GM12878 (cell line): ENCODE data around the gene DIRAS1. TPM values are rescaled to one million over a fixed set of nuclear protein-coding genes. Genes with fewer than 3 reads are reported as not detected.

Source experiments
- ATAC-seq: fragments of 200-7000 bp; cut with Tn5 transposase; 3 replicates; pipeline ENCODE4 v1.9.1; 2020; ENCODE audit warnings: mild to moderate bottlenecking, moderate library complexity
- BruUV-seq: library from RNA; stranded (reverse); fragments of 400-500 nt; replicated peaks from 2 replicates; lab custom pipeline; 2021; lab: Mats Ljungman, UMichigan
- CTCF ChIA-PET: fragments of 300-600 bp; sonication (Branson Sonifier 250); formaldehyde crosslinking; extraction: SDS; loops from one replicate; lab custom pipeline; 2021; ENCODE audit warnings: inconsistent platforms; lab: Yijun Ruan, JAX
- POLR2A ChIA-PET: fragments of 350-600 bp; formaldehyde crosslinking; extraction: SDS; loops from one replicate; lab custom pipeline; 2021; ENCODE audit warnings: inconsistent platforms; lab: Charles Lee
- RAD21 ChIA-PET: fragments of 300-600 bp; sonication (Branson Sonifier 250); formaldehyde crosslinking; loops from one replicate; lab custom pipeline; 2023; ENCODE audit warnings: antibody characterized with exemption; ENCODE audit not compliant: unreplicated experiment; lab: Charles Lee
- SMC1A ChIA-PET: fragments of 300-600 bp; sonication (Branson Sonifier 250); formaldehyde crosslinking; loops from one replicate; lab custom pipeline; 2023; ENCODE audit not compliant: unreplicated experiment, uncharacterized antibody; lab: Charles Lee
- DNase-seq: peaks from one replicate; pipeline ENCODE4 v3.0.0-alpha.2; 2011; ENCODE audit warnings: low read depth, low spot score
- FAIRE-seq: peaks from 3 replicates; lab custom pipeline; 2011; peaks lifted over from hg19 to GRCh38; lab: Jason Lieb, UNC
- H2AFZ ChIP-seq: 2 replicates; pipeline ENCODE4 v1.6.0; 2011; ENCODE audit warnings: low read depth, low read length, control low read depth; ENCODE audit not compliant: control insufficient read depth
- H3K27ac ChIP-seq: 2 replicates; pipeline ENCODE4 v1.5.1; 2011; ENCODE audit warnings: control low read depth; ENCODE audit not compliant: control insufficient read depth, insufficient read depth
- H3K27me3 ChIP-seq, 2 experiments: replicated peaks in 1 of 2; 2 replicates each; pipeline versions ENCODE4 v1.6.0 to v1.6.1; 2011; ENCODE audit warnings: low read length in 1 of 2; ENCODE audit not compliant: control insufficient read depth in 2 of 2, insufficient read depth in 2 of 2
- H3K36me3 ChIP-seq, 2 experiments: 2 replicates each; pipeline ENCODE4 v1.5.1; 2011; ENCODE audit warnings: low read length in 1 of 2; ENCODE audit not compliant: control insufficient read depth in 2 of 2, insufficient read depth in 2 of 2
- H3K4me1 ChIP-seq: 2 replicates; pipeline ENCODE4 v1.6.1; 2011; ENCODE audit warnings: mild to moderate bottlenecking, low read length, moderate library complexity, mixed read lengths; ENCODE audit not compliant: control insufficient read depth, insufficient read depth
- H3K4me2 ChIP-seq: 2 replicates; pipeline ENCODE4 v1.6.0; 2011; ENCODE audit warnings: control low read depth; ENCODE audit not compliant: control insufficient read depth, insufficient read depth
- H3K4me3 ChIP-seq: fragments of 200-600 bp; sonication (generic); 2 replicates; pipeline ENCODE4 v1.5.1; 2016
- H3K79me2 ChIP-seq: 2 replicates; pipeline ENCODE4 v1.6.0; 2011; ENCODE audit warnings: low read length; ENCODE audit not compliant: control insufficient read depth, insufficient read depth
- H3K9ac ChIP-seq: 2 replicates; pipeline ENCODE4 v1.8.0; 2011; ENCODE audit warnings: low read length, control low read depth, mixed read lengths; ENCODE audit not compliant: control insufficient read depth, insufficient read depth
- H3K9me3 ChIP-seq: replicated peaks from 3 replicates; pipeline ENCODE4 v1.5.1; 2011; ENCODE audit warnings: mild to moderate bottlenecking, low read length; ENCODE audit not compliant: control insufficient read depth, insufficient read depth
- H4K20me1 ChIP-seq: 2 replicates; pipeline ENCODE4 v1.6.0; 2011; ENCODE audit not compliant: control insufficient read depth, insufficient read depth
- ATF2 ChIP-seq: IDR thresholded peaks from 2 replicates; pipeline ENCODE4 v1.6.1; 2012; ENCODE audit warnings: low read length, inconsistent platforms
- BCLAF1 ChIP-seq: fragments of 450-650 bp; IDR thresholded peaks from 2 replicates; pipeline ENCODE4 v1.6.1; 2017; ENCODE audit warnings: antibody characterized with exemption, mild to moderate bottlenecking, moderate library complexity
- BRCA1 ChIP-seq: IDR thresholded peaks from 2 replicates; pipeline ENCODE4 v1.6.1; 2011; ENCODE audit warnings: low read depth, low read length, improper control_type of control experiment
- E2F4 ChIP-seq: IDR thresholded peaks from 2 replicates; pipeline ENCODE4 v1.6.1; 2012; ENCODE audit warnings: low read depth, low read length, improper control_type of control experiment
- GABPA ChIP-seq: IDR thresholded peaks from 2 replicates; pipeline ENCODE4 v1.6.1; 2014; ENCODE audit warnings: antibody characterized with exemption, low read depth, mild to moderate bottlenecking, inconsistent platforms
- HDGF ChIP-seq: fragments of 450-650 bp; IDR thresholded peaks from 2 replicates; pipeline ENCODE4 v1.6.1; 2016; ENCODE audit warnings: antibody characterized with exemption
- IKZF2 ChIP-seq, 2 experiments: fragments of 450-650 bp; IDR thresholded peaks; 2 replicates each; pipeline ENCODE4 v1.6.1; 2017; ENCODE audit warnings: mild to moderate bottlenecking in 2 of 2, moderate library complexity in 2 of 2
- JUND ChIP-seq: IDR thresholded peaks from 2 replicates; pipeline ENCODE4 v1.6.1; 2012; ENCODE audit warnings: low read depth, mild to moderate bottlenecking, low read length, improper control_type of control experiment, moderate library complexity
- KAT2A ChIP-seq: conservative IDR thresholded peaks from 2 replicates; pipeline ENCODE4 v1.6.1; 2011; ENCODE audit warnings: low read depth, low read length; ENCODE audit not compliant: control insufficient read depth
- MYC ChIP-seq: IDR thresholded peaks from 2 replicates; pipeline ENCODE4 v1.6.1; 2011; ENCODE audit warnings: mild to moderate bottlenecking, low read length, moderate library complexity, inconsistent platforms; ENCODE audit not compliant: insufficient read depth, insufficient replicate concordance, insufficient read length, severe bottlenecking
- NFYA ChIP-seq: IDR thresholded peaks from 2 replicates; pipeline ENCODE4 v1.6.1; 2011; ENCODE audit warnings: low read depth, mild to moderate bottlenecking, low read length, improper control_type of control experiment, borderline replicate concordance
- NR2C2 ChIP-seq: IDR thresholded peaks from 2 replicates; pipeline ENCODE4 v1.6.1; 2011; ENCODE audit warnings: borderline replicate concordance, low read depth; ENCODE audit not compliant: control insufficient read depth, insufficient read length
- PAX8 ChIP-seq: fragments of 450-650 bp; IDR thresholded peaks from 2 replicates; pipeline ENCODE4 v1.6.1; 2017; ENCODE audit warnings: mild to moderate bottlenecking, moderate library complexity
- POLR2AphosphoS2 ChIP-seq: IDR thresholded peaks from 2 replicates; pipeline ENCODE4 v1.6.1; 2011; ENCODE audit warnings: low read depth, mild to moderate bottlenecking, low read length, improper control_type of control experiment, moderate library complexity
- SUZ12 ChIP-seq: fragments of 200-600 bp; sonication (generic); IDR thresholded peaks from one replicate; pipeline ENCODE4 v1.6.1; 2018; ENCODE audit warnings: antibody characterized with exemption, mild to moderate bottlenecking; ENCODE audit not compliant: unreplicated experiment
- ZNF384 ChIP-seq: IDR thresholded peaks from 2 replicates; pipeline ENCODE4 v1.6.1; 2012; ENCODE audit warnings: low read depth, mild to moderate bottlenecking, low read length, improper control_type of control experiment, borderline replicate concordance
- WGBS: methylation state at CpG from one replicate; pipeline ENCODE4 v1.1.6; 2016; ENCODE audit warnings: low lambda C conversion rate; ENCODE audit not compliant: insufficient replicate concordance, insufficient coverage; ENCODE audit errors: missing lambda C conversion rate; 5-methylcytosine and 5-hydroxymethylcytosine counted together
- in situ Hi-C: fragments of 300-500 bp; cut with MboI; formaldehyde crosslinking; loops from 9 replicates; pipeline ENCODE4 v1.14.3; 2018; ENCODE audit warnings: mixed read lengths
- intact Hi-C: fragments of 100-400 bp; cut with micrococcal nuclease; formaldehyde crosslinking; loops from one replicate; pipeline ENCODE4 v1.14.2; 2022; ENCODE audit not compliant: unreplicated experiment
- polyA plus RNA-seq, 11 experiments: library from polyadenylated mRNA; depleted of rRNA in 4 of 11; unstranded in 6 of 11; stranded (reverse) in 5 of 11; fragments of >200 nt; fragmentation: Nextera tagmentation in 4 of 11; fragmentation: Illumina TruSeq in 1 of 11; extraction: Ambion mirVana in 4 of 11; extraction: Trizol in 1 of 11; gene quantifications; 1 replicate in 1 of 11; 2 replicates in 10 of 11; pipeline versions ENCODE4 v1.2.1 to v1.2.3, GENCODE V29; 2011 to 2016; ENCODE audit warnings: inconsistent platforms in 2 of 11, missing spikeins in 2 of 11, low read depth in 1 of 11
- total RNA-seq, 4 experiments: library from RNA; depleted of rRNA in 3 of 4; stranded (reverse); fragments of >200 nt in 3 of 4; fragmentation: Illumina TruSeq in 1 of 4; extraction: Trizol in 1 of 4; gene quantifications; 2 replicates each; pipeline versions ENCODE4 v1.2.1 to v1.2.3, GENCODE V29; 2013 to 2021

Gene DIRAS1
- total and polyA plus RNA-seq, 10 of the 15 experiments (the other 5 are each of a cell fraction or from before 2014, with no cell fraction given) = 0.04 to 0.18 (median 0.08) TPM; not detected in 3

- DNase-seq = no peak
- ChIA-PET SMC1A (no interaction called here), RAD21 (no interaction called here)
Measured at GRCh38 chr19:2714531-2715269, 6.5 kb downstream of the DIRAS1 start.

More at GRCh38 chr19:2714531-2715269, 6.5 kb downstream of the DIRAS1 start:
- Histone ChIP-seq H3K36me3 (no peaks in the 10 kb centered on the region), H3K4me3 (no peak overlapping the region), H4K20me1 (no peaks in the 10 kb centered on the region), H3K4me1 (peaks cover 15% of the 10 kb centered on the region), H2AFZ (no peak overlapping the region), H3K4me2 (no peak overlapping the region), H3K79me2 (no peaks in the 10 kb centered on the region), H3K9ac (no peak overlapping the region), H3K9me3 (peaks cover 7% of the 10 kb centered on the region; the same call in 1 of the 3 replicates), H3K27me3 (peaks cover 0 to 2% of the 10 kb centered on the region in 2 experiments; a peak in 1 of 4 replicates), H3K27ac (no peak overlapping the region)
- FAIRE-seq = no peak
- intact Hi-C loops = no loop called here
- CTCF ChIA-PET = interaction anchor here (1.0 kb wide), 1 partner anchor 16 kb away, joined by 3 read pairs; no protein-coding TSS in a partner anchor
- POLR2A ChIA-PET = interaction anchor here (1.1 kb wide), 1 partner anchor 13 kb away, joined by 6 read pairs; no protein-coding TSS in a partner anchor
- WGBS = 70% methylated on average over 14 of the region's 16 CpGs
- in situ Hi-C loops = no loop called here
- TF ChIP-seq MYC (no peak), NR2C2 (no peak), POLR2AphosphoS2 (no peak), BRCA1 (no peak), IKZF2 (IDR thresholded peaks at IDR 0.05) (no peak), GABPA (no peak), HDGF (no peak), JUND (no peak), PAX8 (no peak), BCLAF1 (no peak), KAT2A (no peak), ZNF384 (no peak), E2F4 (no peak), ATF2 (no peak), SUZ12 (no peak), NFYA (no peak)
- no TSS peak for BruUV-seq
- no peak for ATAC-seq
